GF-D8 (cell line): ENCODE data around the gene TBCD.
"Not testable (repeated sequence)": the region's sequence is repeated elsewhere in the genome, so short reads cannot be mapped to it uniquely, and the experiment has no call there.

Experiments used
- DNase-seq: peaks from one replicate; lab custom pipeline; 2025; lab: John Stamatoyannopoulos, UW

TBCD gene

DNA sequence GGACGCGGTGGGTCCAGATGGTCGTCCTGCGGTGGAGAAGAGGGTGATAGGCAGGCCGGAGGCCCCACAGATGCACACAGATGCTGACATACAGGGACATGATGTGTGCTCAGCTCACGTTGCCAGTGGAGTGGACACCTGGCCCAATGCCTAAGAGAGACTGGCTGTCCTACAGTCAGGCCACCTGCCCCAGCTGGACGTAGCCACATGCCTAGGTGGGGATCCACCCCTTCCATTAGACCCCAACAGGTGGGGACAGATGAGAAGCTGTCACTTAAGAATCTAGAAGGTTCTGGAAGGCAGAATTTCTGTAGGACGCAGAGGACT, 205.6 kb downstream of the TBCD start:
- DNase-seq: no peak

DNA sequence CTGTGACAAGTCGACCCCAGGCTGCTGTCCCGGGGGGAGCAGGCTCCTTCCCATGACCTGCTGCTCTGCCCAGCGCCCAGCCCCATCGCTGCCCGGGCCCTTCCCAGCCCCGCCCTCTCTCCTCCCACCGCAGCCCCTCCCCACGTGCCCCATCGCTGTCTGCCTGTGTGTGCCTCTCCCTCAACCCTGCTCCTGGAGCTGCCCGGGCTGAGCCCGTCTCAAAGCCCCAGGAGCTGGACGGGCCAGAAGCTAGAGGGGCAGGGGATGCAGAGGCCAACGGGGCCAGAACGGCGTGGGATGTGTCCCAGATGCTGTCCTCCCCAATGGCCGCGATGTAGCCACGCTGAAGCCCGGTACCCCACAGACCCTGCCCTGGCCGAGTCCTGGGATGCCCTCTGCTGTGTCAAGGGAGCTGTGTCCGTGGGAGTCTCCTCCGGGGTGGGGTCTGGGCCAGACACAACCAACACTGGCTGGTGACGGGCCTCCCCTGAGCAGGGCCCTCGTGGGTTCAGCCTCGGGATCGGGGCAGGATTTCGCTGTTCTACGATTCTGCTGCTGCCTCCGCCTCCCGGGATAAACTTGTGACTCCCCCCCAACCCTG, 206.2 kb downstream of the TBCD start:
- DNase-seq: no peak

DNA sequence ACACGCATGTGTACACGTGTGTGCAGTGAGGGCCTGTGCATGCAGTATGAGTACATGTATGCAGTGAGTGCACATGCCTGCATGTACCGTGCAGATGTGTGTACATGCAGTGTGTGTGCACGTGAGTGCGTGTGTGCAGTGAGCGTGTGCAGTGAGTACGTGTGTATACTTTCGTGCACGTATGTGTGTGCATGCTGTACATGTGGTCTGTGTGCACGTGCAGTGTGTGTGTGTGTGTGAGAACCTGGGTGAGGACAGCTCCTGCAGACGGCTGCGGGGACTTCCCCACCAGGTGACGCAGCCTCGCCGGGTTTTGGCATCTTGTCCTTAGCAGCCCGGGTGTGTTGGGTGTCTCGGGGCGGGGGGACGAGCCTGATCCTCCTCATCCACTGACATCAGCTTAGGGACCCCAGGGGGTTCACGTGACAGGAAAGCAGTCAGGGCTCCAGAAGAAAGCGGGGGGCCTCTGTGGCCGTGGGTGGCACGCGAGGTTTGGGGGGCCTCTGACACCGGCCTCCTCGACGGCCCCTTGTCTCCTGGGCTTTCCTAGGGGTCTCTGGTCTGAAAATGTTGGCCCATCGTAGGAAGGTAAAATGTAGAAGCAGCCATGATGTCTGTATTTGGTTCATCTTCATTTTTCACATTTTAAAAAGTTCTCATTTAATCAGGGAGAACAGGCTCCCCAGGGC, 207.5 kb downstream of the TBCD start:
- no peak for DNase-seq

DNA sequence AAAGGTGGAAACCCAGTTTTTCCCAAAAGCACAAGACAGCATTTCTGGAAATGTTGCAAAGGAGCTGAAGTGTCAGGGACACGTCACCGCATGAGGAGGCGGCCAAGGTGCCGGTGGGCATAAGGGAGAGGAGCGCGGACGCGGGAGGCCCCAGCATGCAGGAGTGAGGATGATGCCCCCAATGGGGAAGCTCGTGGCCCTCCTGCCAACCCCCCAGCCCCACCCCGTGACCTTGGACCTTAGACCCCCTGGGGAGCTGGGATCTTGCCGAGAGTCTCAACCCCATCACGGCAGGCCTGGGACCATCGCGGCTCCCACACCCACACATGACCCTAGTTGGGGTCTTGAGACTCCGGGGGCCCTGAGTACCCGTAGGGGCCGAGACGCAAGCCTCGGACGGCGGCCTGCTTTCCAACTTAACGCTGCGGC, 208.1 kb downstream of the TBCD start:
- no peak for DNase-seq

GRCh38 chr17:82960419-82961271, 208.8 kb downstream of the TBCD start:
- no peak for DNase-seq

DNA sequence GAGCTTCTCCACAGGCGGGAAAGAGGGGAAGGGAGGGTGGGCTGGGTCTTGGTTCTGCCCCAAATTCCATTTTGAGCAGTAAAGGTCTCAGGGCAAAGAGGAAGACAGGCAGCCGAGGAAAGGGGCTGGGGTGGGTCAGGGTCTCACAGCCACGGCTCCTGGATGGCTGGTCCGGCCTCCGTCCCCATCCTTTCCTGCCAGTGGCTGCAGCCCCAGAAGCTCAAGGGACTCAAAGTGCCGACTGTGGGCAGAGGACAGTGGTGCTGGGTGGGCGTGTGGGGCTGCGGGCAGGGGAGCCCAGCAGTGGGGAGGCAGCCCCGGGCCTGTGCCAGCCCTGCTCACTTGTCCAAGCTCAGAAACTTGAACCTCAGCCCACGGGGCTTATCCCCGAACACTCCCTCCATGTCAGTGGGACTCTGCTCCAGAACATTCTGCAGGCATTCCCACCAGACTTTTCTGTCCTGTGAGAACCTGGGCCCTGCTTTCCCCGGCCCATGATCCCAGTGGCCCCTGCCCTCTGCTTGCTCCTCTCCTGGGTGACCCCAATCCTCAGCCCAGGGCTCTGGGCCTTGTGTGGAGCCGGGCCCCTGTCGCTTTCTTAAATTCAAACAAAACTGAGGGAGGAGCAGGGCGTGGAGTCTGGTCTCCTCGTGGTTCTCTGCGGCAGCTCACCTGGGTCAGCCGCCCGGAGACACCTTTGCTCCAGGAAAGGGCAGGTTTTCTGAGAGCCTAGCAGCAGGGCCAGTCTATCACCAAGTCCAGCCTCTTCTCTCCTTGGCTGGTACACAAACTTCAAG, 209.7 kb downstream of the TBCD start:
- DNase-seq: no peak

GRCh38 chr17:82962163-82962720, 210.4 kb downstream of the TBCD start:
- no peak for DNase-seq

DNA sequence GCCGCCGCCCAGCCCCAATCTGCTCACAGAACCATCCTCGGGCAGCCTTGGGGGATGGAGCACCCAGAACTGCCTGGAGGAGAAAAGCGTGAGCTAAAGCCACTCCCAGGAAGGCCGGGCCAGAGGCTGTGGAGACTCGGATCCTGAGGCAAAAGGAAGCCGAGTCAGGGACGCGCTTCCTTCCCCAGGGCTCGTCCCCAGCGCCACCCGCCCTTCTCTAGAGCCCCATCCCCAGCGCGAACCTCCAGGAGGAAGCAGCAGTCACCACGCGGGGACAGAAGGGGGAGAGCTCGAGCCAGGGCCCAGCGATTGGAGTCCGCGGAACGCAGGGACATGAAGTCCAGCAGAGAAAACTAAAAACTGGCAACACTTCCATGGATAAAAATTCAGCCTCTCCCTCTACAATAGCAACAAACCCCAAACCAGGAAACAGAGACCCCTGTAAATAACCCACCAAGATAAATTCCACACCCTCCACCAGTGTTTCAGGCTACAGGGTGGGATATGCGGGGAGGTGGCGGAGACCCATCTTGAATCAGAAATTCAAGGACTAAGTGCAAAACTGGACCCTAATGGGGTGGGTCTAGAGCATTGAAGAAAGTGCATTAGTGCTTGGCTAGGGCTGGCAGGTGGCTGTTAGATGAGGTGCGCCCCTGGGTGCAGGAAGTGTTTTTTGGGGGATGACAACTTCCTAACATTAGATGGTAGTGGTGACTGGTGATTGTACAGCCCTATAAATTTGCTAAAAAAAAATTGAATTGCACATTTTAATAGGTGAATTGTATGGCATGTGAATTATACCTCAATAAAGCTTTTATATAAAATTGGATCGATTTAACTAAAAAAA, 211.5 kb downstream of the TBCD start:
- no peak for DNase-seq

GRCh38 chr17:82964451-82964850, 212.6 kb downstream of the TBCD start:
- DNase-seq: not testable (repeated sequence)

GRCh38 chr17:82964851-82965341, 213.0 kb downstream of the TBCD start:
- DNase-seq: no peak

GRCh38 chr17:82965371-82965770, 213.5 kb downstream of the TBCD start:
- no peak for DNase-seq

DNA sequence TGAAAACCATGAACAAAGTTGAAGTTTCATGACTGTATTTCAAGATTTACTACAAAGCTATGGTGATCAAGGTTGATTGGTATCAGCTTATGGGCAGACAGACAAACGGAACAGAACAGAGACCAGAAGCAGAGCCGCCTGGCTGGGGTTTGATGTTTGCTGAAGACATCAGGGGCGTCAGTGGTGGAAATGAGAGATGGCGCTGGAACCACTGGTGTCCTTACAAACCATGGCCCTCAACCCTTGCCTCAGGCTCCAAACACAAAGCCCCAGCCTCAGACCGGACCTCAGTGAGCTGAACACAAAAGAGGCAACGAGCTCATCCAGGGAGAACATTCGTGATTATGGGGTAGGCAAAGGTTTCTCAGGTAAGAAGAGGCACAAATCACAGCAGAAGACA, 214.6 kb downstream of the TBCD start:
- no peak for DNase-seq

DNA sequence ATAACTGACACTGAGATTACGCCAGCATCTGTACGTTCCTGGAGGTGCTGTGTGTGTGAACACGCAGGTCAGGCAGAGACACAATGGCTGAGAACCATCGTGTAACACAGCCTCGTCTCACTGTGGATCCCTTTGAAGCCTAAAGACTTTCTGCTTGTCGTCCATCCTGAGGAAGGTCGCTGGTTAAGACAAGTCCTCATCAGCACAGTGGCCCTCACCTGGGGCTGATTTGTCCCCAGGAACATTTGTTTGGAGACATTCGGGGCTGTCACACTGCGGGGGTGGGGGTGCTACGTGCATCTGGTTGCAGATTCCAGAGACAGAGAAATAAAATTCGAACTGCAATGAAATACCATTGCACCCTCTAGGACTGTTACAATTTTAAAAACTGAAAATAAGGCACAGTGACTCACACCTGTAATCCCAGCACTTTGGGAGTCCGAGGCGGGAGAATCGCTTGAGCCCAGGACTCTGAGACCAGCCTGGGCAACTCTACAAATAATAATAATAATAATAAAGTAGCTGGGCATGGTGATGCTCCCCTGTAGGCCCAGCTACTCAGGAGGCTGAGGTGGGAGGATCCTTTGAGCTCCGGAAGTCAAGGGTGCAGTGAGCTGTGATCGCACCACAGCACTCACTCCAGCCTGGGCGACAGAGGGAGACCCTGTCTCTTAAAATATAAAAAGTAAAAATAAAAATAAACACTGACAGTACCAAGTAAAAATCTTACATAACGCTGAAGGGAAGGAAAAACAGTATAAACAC, 215.6 kb downstream of the TBCD start:
- no peak for DNase-seq

GRCh38 chr17:82968033-82968841, 216.4 kb downstream of the TBCD start:
- not testable (repeated sequence) for DNase-seq

DNA sequence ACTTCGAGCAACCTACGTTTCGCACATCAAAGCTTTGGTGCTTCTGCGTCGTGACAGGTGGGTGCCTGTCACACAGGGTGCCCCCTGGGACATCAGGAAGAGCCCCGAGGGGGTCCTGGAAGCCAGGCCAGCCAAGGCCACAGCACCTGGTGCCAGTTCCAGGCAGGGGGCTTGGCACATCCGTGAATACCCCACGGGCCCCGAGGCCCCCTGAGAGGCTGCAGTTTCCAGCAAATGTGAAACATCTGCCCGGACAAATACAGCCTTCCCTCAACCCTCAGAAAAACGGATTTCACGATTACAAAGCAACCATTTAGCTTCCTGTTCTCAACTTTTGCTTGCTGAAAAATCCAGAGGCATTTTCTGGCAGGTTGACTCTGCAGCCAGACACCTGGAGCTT, 218.2 kb downstream of the TBCD start:
- no peak for DNase-seq

DNA sequence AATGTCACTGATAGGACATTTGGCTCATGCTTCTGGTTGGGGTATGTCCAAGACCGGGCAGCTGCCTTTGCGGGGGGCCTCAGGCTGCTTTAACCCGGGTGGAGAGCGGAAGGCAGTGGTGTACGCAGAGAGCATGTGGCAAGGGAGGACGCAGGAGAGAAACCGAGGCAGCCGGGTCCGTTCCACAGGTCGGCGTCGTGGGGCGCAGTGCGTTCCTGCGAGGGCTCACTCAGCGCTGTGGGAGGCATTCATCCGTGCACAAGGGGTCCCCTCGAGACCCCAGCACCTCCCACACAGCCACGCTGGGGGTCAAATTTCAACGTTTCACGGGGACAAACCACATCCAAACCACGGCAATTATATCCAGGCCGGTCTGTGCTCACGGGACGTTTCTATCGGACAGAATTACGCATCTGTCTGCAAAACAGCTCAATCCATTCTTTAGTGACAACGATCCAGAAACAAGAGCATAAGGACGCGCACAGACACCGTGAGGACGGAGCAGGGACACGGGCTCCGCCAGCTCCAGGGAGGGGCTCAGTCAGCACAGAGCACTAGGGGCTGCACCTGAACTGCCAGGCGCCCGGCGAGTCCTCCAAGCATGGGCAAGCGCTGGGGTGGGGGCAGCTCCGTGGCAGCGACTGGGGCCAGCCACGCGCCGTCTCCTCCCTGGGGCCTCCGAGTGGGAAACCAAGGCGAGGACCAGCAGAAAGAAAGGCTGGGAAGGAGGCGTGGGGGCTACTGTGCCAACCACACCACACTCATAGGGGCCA, 219.1 kb downstream of the TBCD start:
- no peak for DNase-seq

DNA sequence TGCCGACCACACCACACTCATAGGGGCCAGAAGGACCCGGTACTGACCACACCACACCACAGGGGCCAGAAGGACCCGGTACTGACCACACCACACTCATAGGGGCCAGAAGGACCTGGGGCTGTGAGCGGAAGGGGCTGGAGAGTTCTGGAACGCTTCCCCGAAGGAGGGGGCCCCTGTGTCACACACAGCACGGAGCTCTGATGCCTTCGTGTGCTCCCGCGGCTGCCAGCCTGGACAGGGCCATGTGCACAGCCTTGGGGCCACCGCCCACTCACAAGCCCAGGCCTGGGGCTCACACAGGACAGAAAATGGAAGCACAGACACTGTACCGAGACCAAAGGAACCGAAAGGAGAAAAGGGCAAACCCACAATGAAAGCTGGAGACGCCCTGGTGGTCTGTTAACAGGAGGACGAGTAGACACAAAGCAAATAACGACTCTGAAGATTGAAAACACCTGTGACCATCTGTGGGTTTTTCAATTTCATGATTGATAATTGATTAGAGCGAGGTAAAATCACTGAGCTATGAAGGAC, 221.0 kb downstream of the TBCD start:
- no peak for DNase-seq

DNA sequence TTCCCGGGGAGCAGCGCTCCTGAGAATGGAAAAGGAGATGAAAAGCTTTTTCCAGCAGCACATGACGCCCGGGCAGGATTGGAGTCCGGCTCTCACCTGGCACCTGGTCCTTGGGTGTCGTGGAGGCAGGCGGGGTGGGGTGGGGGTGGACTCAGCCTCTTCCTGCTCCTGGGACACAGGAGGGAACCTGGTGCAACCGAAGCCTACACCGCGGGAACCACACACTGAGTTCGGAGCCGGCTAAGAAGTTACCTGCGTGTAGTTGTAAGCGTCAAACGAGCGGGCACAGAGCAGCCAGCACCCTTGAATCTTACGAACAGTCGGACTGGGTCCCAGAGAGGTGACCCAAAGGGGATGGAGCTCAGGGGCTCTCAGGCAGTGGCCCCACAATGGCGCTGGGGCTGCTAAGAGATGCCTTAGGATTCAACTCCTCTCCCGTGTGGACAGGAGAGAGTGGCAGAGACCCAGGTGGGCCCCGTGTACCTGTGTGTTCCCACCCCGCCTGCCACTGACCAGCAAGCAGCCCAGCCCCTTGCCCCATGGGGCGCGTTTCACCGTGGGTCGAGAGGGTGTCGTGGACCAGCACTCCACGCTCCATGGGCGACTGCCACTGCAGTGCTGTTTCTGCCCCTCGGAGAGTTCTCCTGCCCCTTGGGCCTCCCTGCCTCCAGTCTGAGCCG, 221.7 kb downstream of the TBCD start:
- DNase-seq: no peak
